ENCODE results near the gene UBN1.

UBN1 gene

DNA sequence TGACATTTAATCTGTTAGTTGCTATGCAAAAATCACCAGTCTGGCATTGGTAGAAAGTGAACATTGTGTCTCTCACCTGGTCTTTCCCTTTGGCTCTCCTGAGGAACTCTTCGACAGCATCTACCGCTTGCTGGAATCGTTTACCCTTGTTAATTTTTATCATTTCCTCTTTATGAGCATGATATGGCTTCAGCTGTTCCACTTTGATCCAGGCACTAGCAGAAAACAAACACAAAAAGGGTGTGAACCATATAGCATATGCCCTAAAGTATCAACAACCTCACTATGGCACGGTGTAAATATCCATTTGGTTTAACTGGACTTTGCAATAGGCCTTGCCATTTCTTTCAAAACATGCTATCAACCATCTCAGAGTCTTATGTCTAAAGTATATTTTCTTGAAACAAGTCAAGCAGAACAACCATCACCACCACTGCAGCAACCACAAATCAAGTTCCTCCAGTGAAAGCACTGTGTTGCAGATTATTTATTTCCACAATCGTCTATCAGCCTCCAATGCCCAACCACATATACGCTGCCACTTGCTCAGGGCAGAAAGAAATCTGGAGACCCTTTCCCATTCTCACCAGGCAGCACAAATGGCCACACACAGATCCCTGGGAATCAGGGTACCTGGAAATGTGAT, 14.5 kb upstream of the UBN1 start:
- H3K27me3 Mint-ChIP-seq, result no peaks in the 10 kb centered on the region
- H3K9me3 Mint-ChIP-seq, result no peaks in the 10 kb centered on the region
- H3K27ac Mint-ChIP-seq, result no peak overlapping the region
- no peak for ATAC-seq (replicated peaks)
- H3K36me3 Mint-ChIP-seq (ENCODE audit: insufficient read depth), result peaks cover 74% of the 10 kb centered on the region
- no peak for DNase-seq
- peaks cover 0 to 7% of the 10 kb centered on the region in 2 donors for H3K4me1 Mint-ChIP-seq (ENCODE audit: low read depth in 2 of 2)
- no peak overlapping the region for H3K4me3 Mint-ChIP-seq

DNA sequence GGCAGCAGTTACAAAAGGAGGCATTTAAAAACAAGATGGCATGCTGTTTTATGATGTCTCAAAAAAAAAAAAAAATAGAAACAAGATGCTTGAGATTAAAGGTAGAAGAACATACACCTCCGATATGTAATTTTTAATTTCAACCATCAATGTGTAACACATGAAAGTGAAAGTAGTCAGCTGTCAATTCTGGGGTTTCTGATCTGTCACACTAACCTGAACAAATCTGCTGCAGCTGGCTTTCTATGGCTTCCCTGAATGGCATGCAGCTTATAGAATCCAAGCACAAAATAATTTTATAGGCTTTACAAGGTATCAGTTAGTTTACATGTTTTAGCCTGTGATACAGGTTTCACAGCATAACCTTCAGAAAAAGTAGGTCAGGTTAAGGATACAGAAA, 13.7 kb upstream of the UBN1 start:
- no peaks in the 10 kb centered on the region for H3K27me3 Mint-ChIP-seq
- peaks cover 0 to 7% of the 10 kb centered on the region in 2 donors for H3K4me1 Mint-ChIP-seq (ENCODE audit: low read depth in 2 of 2)
- no peak for DNase-seq
- no peak overlapping the region for H3K27ac Mint-ChIP-seq
- H3K4me3 Mint-ChIP-seq, result no peak overlapping the region
- ATAC-seq (replicated peaks), result peak; percentile 8
- H3K36me3 Mint-ChIP-seq (ENCODE audit: insufficient read depth), result peaks cover 74% of the 10 kb centered on the region
- no peaks in the 10 kb centered on the region for H3K9me3 Mint-ChIP-seq

DNA sequence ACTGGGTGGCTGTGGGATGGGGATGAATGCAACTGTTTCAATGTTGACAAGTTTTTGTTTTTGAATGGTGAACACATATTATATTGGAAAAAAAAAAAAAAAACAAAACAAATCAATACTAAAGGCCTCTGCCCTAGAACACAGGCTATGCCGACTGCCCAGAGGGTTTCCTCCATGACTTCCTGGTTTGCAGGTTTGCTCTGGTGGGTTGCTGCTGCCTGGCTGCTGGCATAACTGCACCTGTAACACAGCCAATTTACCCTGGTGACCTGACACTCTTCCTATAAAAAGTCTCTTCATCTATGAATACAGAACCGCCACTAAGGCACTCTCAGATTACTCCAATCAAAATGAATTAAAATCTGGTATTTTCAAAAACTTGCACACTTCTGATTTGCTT, 10.6 kb upstream of the UBN1 start:
- DNase-seq (no peak), ATAC-seq (replicated peaks) (no peak)
- Mint-ChIP-seq H3K27ac (peak overlapping the region in 1 of 2 donors; percentile 27), H3K9me3 (no peaks in the 10 kb centered on the region), H3K36me3 (ENCODE audit: insufficient read depth) (peaks cover 72% of the 10 kb centered on the region), H3K4me3 (no peak overlapping the region), H3K27me3 (no peaks in the 10 kb centered on the region), H3K4me1 (ENCODE audit: low read depth in 2 of 2) (peaks cover 0 to 20% of the 10 kb centered on the region in 2 donors)

DNA sequence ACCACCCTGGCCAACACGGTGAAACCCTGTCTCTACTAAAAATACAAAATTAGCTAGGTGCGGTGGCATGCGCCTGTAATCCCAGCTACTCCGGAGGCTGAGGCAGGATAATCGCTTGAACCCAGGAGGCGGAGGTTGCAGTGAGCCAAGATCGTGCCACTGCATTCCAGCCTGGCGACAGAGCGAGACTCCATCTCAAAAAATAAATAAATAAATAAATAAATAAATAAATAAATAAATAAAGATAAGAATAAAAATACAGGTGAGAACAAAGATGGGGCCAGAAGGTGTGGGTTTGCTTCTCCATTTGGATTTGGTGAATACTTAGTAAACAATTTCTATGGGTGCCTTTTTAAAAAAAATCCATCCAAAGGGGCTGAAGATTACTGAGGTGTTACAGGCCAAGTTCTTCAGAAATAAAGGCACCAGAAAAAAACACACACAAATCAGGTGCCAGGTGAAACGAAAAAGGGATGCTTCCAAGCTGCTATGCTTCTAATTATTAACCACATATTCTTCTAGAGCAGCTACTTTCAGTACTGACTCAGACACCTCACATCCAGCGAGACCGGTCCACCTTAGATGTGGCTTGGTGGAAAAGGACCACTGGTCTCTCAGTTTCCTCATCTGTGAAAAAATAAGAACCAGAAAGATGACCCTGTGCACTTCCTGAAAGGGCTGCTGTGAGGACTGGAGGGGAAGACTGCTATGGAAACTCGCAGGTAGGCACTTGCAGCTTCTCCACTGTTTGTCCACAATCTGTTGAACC, 9.4 kb upstream of the UBN1 start:
- Mint-ChIP-seq H3K4me1 (ENCODE audit: low read depth in 2 of 2) (peaks cover 0 to 20% of the 10 kb centered on the region in 2 donors), H3K4me3 (no peak overlapping the region), H3K36me3 (ENCODE audit: insufficient read depth) (peaks cover 73% of the 10 kb centered on the region), H3K27ac (peak overlapping the region in 1 of 2 donors; percentile 72), H3K9me3 (no peaks in the 10 kb centered on the region), H3K27me3 (no peaks in the 10 kb centered on the region)
- DNase-seq, result no peak
- no peak for ATAC-seq (replicated peaks)

DNA sequence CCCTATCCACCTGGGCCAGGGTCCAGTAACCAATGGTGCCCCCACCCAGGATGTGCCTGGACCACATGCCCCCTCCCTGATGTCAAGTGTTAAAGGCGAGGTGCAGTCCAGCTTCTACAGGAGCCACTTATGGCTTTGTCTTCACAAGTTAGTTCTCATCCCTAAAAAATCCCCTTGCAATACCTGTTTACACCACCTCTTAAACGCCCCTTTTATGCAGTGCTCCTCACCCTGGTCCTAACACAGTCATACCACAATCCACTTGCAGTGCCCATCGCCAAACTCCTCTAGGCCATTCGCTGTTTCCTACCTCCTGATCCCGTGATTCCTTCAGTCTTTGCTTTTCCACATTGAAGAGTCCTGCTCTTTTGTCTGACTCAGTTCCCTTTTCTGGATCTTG, 7.3 kb upstream of the UBN1 start:
- no peaks in the 10 kb centered on the region for H3K9me3 Mint-ChIP-seq
- H3K4me3 Mint-ChIP-seq, result no peak overlapping the region
- H3K27ac Mint-ChIP-seq, result no peak overlapping the region
- H3K4me1 Mint-ChIP-seq (ENCODE audit: low read depth in 2 of 2), result peaks cover 0 to 20% of the 10 kb centered on the region in 2 donors
- DNase-seq (no peak), ATAC-seq (replicated peaks) (no peak)
- H3K27me3 Mint-ChIP-seq, result no peaks in the 10 kb centered on the region
- H3K36me3 Mint-ChIP-seq (ENCODE audit: insufficient read depth), result peaks cover 81% of the 10 kb centered on the region

DNA sequence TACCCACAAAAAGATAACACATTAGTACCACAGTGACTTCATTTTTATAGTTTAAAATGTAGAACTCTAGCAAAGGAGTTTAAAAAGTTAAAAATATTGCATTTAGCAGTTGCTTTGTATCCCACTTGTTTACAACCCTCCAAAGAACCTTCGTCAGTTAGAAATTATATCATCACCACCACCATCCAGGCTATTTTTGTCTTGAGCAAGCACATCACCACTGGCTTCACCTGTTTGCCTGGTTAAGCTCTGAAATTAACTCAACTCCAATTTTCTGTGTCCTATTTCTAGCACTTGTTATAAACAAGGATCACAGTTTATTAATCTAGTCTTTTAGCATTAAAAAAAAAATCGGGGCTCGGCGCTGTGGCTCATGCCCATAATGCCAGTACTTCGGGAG, 6.3 kb upstream of the UBN1 start:
- H3K4me3 Mint-ChIP-seq, result no peak overlapping the region

DNA sequence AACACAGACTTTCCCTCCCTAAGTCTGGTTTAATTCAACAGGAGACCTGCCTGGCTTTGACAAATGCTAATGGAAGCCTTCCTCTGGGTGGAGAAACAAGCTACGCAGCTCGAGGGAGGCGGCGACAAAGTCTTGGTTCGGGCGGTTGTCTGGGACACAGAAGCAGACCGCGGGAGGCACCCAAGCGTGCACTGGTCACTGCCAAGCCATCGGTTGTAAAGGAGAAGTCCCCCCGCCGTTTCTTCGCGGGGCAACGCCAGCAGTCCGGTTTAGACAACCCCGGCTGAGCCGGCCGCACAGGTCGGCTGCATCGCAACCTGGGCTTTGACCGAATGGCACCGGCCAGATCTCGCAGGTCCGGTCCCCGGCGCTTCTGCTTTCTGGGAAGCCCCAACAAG, 779 bp upstream of the UBN1 start:
- peak overlapping the region; percentile 98 to 99 for H3K27ac Mint-ChIP-seq
- H3K9me3 Mint-ChIP-seq, result no peaks in the 10 kb centered on the region
- DNase-seq (peak; percentile 10 to 21 (median 18)), ATAC-seq (replicated peaks) (no peak)
- H3K36me3 Mint-ChIP-seq (ENCODE audit: insufficient read depth), result peaks cover 49% of the 10 kb centered on the region
- peak overlapping the region; percentile 89 to 93 for H3K4me3 Mint-ChIP-seq
- H3K4me1 Mint-ChIP-seq (ENCODE audit: low read depth in 2 of 2), result peaks cover 29 to 44% of the 10 kb centered on the region in 2 donors
- no peaks in the 10 kb centered on the region for H3K27me3 Mint-ChIP-seq

More for the DNA sequence above, 6.3 kb upstream of the UBN1 start:
- H3K27me3 Mint-ChIP-seq, result no peaks in the 10 kb centered on the region
- no peak for DNase-seq
- peaks cover 83% of the 10 kb centered on the region for H3K36me3 Mint-ChIP-seq (ENCODE audit: insufficient read depth)
- no peaks in the 10 kb centered on the region for H3K9me3 Mint-ChIP-seq
- ATAC-seq (replicated peaks), result no peak
- peaks cover 6 to 29% of the 10 kb centered on the region in 2 donors for H3K4me1 Mint-ChIP-seq (ENCODE audit: low read depth in 2 of 2)
- no peak overlapping the region for H3K27ac Mint-ChIP-seq

DNA sequence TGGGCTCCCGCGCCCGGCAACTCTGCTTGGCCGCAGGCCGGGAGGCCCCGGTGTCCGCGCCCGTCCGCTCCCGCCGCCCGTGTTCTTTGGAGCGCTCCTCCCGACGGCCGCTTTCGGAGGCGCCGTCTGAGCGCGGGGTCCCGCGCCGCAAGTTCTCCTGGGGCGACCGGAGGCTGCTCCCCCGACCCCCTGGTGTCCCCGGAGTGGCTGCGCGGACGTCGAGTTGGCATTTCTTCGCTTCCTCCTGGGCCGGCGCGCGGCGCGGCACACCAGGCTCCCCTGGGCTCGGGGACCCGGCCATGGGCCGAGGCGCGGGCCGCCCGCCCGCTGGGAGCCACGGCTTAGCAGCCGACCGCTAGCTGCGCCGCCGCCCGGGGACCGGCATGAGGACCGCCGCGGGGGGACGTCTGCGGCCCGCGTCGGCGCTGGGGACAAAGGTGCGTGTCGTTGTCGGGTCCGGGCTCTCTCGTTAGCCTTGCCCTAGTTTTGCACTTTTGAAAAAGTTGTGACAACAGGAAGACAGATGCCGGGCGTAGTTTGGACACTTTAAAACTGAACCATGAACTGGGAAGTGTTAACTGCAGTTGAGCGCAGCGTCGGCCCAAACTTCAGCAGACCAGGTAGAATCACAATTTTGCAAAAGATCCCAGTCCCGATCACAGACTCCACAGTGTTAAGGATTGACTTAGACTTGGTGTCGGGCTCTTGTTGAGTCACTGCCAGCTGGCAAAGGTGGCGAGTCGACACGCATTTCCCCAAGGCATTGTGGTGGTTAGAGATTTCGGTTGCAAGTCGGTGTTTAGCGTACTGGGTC, 700 bp downstream of the UBN1 start:
- peak in 2 of 3 experiments; percentile 22 to 45 for DNase-seq
- peaks cover 42% of the 10 kb centered on the region for H3K36me3 Mint-ChIP-seq (ENCODE audit: insufficient read depth)
- H3K9me3 Mint-ChIP-seq, result no peaks in the 10 kb centered on the region
- peaks cover 32 to 52% of the 10 kb centered on the region in 2 donors for H3K4me1 Mint-ChIP-seq (ENCODE audit: low read depth in 2 of 2)
- no peaks in the 10 kb centered on the region for H3K27me3 Mint-ChIP-seq
- peak; percentile 9 for ATAC-seq (replicated peaks)
- H3K4me3 Mint-ChIP-seq, result peak overlapping the region; percentile 89 to 93
- peak overlapping the region; percentile 98 to 99 for H3K27ac Mint-ChIP-seq

DNA sequence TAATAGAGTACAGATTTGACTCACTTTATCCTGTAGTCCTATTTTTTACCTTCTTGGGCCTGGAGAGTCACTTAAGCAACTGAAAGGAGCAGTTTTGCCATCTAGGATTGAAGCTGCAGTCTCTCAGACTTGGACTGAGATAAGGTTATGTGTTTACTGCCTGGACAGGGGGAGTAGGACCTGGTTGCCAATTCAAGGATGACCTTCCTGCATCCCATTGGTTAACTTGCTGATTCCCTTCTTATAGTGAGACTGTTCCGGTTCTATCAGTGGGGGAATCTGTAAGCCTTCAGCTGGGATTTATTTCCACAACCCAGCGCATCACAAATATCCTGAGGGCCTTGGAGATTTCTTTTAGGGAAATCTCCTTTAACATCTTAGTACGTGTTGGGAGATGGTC, 2.9 kb downstream of the UBN1 start:
- H3K4me1 Mint-ChIP-seq (ENCODE audit: low read depth in 2 of 2), result peaks cover 32 to 55% of the 10 kb centered on the region in 2 donors
- peak overlapping the region in 1 of 2 donors; percentile 93 for H3K4me3 Mint-ChIP-seq
- no peaks in the 10 kb centered on the region for H3K27me3 Mint-ChIP-seq
- no peak for ATAC-seq (replicated peaks)
- DNase-seq, result no peak
- H3K27ac Mint-ChIP-seq, result no peak overlapping the region
- H3K36me3 Mint-ChIP-seq (ENCODE audit: insufficient read depth), result peaks cover 48% of the 10 kb centered on the region
- H3K9me3 Mint-ChIP-seq, result no peaks in the 10 kb centered on the region

DNA sequence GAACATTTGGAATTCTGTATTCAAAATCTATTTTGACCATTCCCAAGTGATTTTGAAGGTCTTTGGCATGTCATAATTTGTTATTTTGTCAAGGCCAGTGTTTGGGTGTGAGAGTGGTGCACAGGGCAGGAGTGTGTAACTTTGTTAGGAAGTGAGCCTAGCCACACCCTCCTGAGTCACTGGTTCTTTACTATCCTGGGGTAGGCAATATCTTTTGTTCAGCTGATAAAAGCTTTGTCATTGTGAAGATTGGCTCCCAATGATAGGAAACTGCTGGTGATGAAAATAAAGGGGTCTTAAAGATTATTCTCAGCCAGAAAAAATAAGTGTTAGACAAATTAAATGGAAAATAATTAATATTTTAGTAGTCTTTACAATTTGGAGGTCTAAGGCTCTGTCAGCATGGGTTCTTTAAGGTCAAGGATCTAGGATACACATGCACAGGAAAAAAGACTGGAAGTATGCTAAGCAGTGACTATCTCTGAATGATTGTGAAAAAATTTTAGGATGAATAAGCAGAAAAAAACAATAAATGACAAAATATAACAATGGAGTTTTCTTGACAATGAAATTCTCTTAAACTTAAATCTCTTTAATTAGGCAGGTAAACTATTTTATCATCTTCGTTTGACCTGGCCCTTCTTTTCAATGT, 5.1 kb downstream of the UBN1 start:
- peaks cover 21 to 42% of the 10 kb centered on the region in 2 donors for H3K4me1 Mint-ChIP-seq (ENCODE audit: low read depth in 2 of 2)
- no peak for DNase-seq
- ATAC-seq (replicated peaks), result no peak
- no peaks in the 10 kb centered on the region for H3K9me3 Mint-ChIP-seq
- no peak overlapping the region for H3K27ac Mint-ChIP-seq
- H3K36me3 Mint-ChIP-seq (ENCODE audit: insufficient read depth), result peaks cover 50% of the 10 kb centered on the region
- H3K27me3 Mint-ChIP-seq, result no peaks in the 10 kb centered on the region
- H3K4me3 Mint-ChIP-seq, result no peak overlapping the region

DNA sequence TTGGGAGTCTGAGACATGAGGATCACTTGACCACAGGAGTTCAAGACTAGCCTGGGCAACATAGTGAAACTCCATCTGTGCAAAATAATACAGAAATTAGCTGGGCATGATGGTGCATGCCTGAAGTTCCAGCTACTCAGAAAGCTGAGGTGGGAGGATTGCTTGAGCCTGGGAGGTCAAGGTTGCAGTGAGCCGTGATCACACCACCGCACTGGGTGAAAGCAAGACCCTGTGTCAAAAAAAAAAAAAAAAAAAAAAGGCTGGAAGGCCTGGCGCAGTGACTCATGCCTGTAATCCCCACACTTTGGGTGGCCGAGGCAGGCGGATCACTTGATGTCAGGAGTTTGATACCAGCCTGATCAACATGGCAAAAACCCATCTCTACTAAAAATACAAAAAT, 8.1 kb downstream of the UBN1 start:
- Mint-ChIP-seq H3K36me3 (ENCODE audit: insufficient read depth) (peaks cover 67% of the 10 kb centered on the region), H3K4me3 (no peak overlapping the region), H3K4me1 (ENCODE audit: low read depth in 2 of 2) (peaks cover 11 to 30% of the 10 kb centered on the region in 2 donors), H3K27me3 (no peaks in the 10 kb centered on the region), H3K9me3 (no peaks in the 10 kb centered on the region), H3K27ac (peak overlapping the region in 1 of 2 donors; percentile 22)
- ATAC-seq (replicated peaks) (no peak), DNase-seq (no peak)

DNA sequence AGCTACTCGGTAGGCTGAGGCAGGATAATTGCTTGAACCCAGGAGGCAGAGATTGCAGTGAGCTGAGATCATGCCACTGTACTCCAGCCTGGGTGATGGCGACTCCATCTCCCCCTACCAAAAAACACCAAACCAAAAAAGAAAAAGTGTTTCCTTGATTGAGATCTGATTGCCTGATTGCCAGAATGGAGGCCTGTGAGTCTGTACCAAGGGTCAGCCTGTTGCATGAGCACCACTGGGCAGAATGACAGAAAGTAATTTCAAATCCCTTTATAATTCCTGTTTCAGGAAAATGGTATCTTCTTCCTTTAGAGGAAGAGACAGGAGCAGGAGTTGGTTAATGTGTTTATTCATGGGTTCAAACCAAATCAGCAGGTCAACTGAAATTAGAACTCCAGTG, 8.5 kb downstream of the UBN1 start:
- ATAC-seq (replicated peaks), result no peak
- H3K4me1 Mint-ChIP-seq (ENCODE audit: low read depth in 2 of 2), result peaks cover 10 to 27% of the 10 kb centered on the region in 2 donors
- peaks cover 72% of the 10 kb centered on the region for H3K36me3 Mint-ChIP-seq (ENCODE audit: insufficient read depth)
- no peak for DNase-seq
- H3K27me3 Mint-ChIP-seq, result no peaks in the 10 kb centered on the region
- H3K9me3 Mint-ChIP-seq, result no peaks in the 10 kb centered on the region
- peak overlapping the region in 1 of 2 donors; percentile 22 for H3K27ac Mint-ChIP-seq
- no peak overlapping the region for H3K4me3 Mint-ChIP-seq
